Hepatocyte (in vitro differentiated cells): Measurements from ENCODE around the gene FADS3.
A peak's percentile ranks its signal among the peaks of the same experiment; 100 is the strongest.

Experiments
- EZH2 ChIP-seq: fragments of 200-600 bp; sonication (generic); IDR thresholded peaks from 2 replicates; pipeline ENCODE4 v1.6.1; 2016; ENCODE audit warnings: antibody characterized with exemption, mild to moderate bottlenecking, borderline replicate concordance
- EZH2phosphoT487 ChIP-seq: fragments of 200-600 bp; sonication (generic); IDR thresholded peaks from one replicate; pipeline ENCODE4 v1.6.1; 2018; ENCODE audit warnings: antibody characterized with exemption, mild to moderate bottlenecking, low read depth, moderate library complexity; ENCODE audit not compliant: unreplicated experiment, severe bottlenecking
- TF ChIP-seq, protein P1 (sequence below): fragments of 200-600 bp; sonication (generic); IDR thresholded peaks from 2 replicates; pipeline ENCODE4 v1.5.1; 2016; ENCODE audit warnings: antibody characterized with exemption, mild to moderate bottlenecking; ENCODE audit not compliant: poor library complexity

- TF ChIP-seq, protein P1, sequence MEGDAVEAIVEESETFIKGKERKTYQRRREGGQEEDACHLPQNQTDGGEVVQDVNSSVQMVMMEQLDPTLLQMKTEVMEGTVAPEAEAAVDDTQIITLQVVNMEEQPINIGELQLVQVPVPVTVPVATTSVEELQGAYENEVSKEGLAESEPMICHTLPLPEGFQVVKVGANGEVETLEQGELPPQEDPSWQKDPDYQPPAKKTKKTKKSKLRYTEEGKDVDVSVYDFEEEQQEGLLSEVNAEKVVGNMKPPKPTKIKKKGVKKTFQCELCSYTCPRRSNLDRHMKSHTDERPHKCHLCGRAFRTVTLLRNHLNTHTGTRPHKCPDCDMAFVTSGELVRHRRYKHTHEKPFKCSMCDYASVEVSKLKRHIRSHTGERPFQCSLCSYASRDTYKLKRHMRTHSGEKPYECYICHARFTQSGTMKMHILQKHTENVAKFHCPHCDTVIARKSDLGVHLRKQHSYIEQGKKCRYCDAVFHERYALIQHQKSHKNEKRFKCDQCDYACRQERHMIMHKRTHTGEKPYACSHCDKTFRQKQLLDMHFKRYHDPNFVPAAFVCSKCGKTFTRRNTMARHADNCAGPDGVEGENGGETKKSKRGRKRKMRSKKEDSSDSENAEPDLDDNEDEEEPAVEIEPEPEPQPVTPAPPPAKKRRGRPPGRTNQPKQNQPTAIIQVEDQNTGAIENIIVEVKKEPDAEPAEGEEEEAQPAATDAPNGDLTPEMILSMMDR, result peak; percentile 93
- TF ChIP-seq EZH2, result no peak
- TF ChIP-seq EZH2phosphoT487, result no peak
These were observed 20.2 kb downstream of the FADS3 start for GRCh38 chr11:61871158-61871597.
